Gastroesophageal sphincter (tissue), 3 donors: ENCODE measurements around the gene HEY2.

Experiments used
- CTCF ChIP-seq, 4 experiments: fragments of 200-600 bp in 2 of 4; fragments of 450-650 bp in 2 of 4; sonication (generic) in 1 of 4; IDR thresholded peaks; one replicate each; pipeline ENCODE4 v1.5.1; 2017 to 2019; ENCODE audit warnings: antibody characterized with exemption in 4 of 4, mild to moderate bottlenecking in 2 of 4, moderate library complexity in 2 of 4
- POLR2A ChIP-seq, 2 donors: fragments of 450-650 bp; IDR thresholded peaks; one replicate each; pipeline ENCODE4 v1.6.1; 2017; ENCODE audit warnings: antibody characterized with exemption in 2 of 2, mild to moderate bottlenecking in 2 of 2, moderate library complexity in 1 of 2
- POLR2AphosphoS5 ChIP-seq: sonication (generic); formaldehyde crosslinking; IDR thresholded peaks from one replicate; pipeline ENCODE4 v1.6.1; 2017; ENCODE audit warnings: antibody characterized with exemption

DNA sequence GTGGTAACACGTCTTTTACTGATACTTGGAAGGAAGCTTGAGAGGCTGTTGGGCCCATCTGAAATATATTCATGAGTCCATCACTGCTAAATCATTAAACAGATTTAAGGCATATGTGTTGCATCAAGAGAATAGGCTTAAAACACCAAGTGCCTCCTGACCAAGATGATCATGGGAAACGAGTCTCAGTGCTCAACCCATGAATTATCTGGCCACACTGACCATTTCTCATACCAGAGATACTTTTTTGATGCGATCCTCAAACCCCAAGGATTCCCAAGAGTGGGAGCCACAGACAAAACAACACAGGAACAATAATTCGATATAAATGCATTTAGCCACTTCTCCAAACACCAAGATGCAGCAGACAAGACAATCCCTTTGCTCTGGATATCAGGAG is 17.2 kb downstream of the HEY2 start:
- TF ChIP-seq POLR2AphosphoS5 (no peak), CTCF (IDR thresholded peaks at IDR 0.05) (no peak), POLR2A (IDR thresholded peaks at IDR 0.05) (no peak)
